HG03521 (cell line): ENCODE results near the gene LENG8.
"Not testable (repeated sequence)": the region's sequence is repeated elsewhere in the genome, so short reads cannot be mapped to it uniquely, and the experiment has no call there.

ENCODE experiments used
- ATAC-seq: cut with Tn5 transposase; IDR thresholded peaks from one replicate; pipeline ENCODE4 v1.9.1; 2021; ENCODE audit warnings: mild to moderate bottlenecking, moderate library complexity; ENCODE audit not compliant: unreplicated experiment

The LENG8 gene

GRCh38 chr19:54439174-54439851 lies 9.7 kb upstream of the LENG8 start:
- ATAC-seq, result no peak

- no peak for ATAC-seq
Observed at GRCh38 chr19:54440641-54441040, 8.4 kb upstream of the LENG8 start.

GRCh38 chr19:54444737-54445136 lies 4.3 kb upstream of the LENG8 start:
- ATAC-seq, result no peak

- not testable (repeated sequence) for ATAC-seq
Observed at GRCh38 chr19:54446349-54446748, 2.6 kb upstream of the LENG8 start.

- no peak for ATAC-seq
Observed at GRCh38 chr19:54448040-54448773, 792 bp upstream of the LENG8 start.

GRCh38 chr19:54449701-54450069 lies 686 bp downstream of the LENG8 start:
- no peak for ATAC-seq

GRCh38 chr19:54451331-54451871 lies 2.4 kb downstream of the LENG8 start:
- no peak for ATAC-seq

- ATAC-seq, result no peak
Observed at GRCh38 chr19:54451997-54452396, 3.0 kb downstream of the LENG8 start.

GRCh38 chr19:54452626-54453025 lies 3.6 kb downstream of the LENG8 start:
- no peak for ATAC-seq

GRCh38 chr19:54453921-54454780 lies 5.2 kb downstream of the LENG8 start:
- ATAC-seq, result no peak

GRCh38 chr19:54454781-54455675 lies 6.0 kb downstream of the LENG8 start:
- ATAC-seq, result no peak

- no peak for ATAC-seq
Observed at GRCh38 chr19:54455786-54456422, 6.9 kb downstream of the LENG8 start.

- ATAC-seq, result no peak
Observed at GRCh38 chr19:54456423-54457373, 7.7 kb downstream of the LENG8 start.

GRCh38 chr19:54457773-54458647 lies 9.0 kb downstream of the LENG8 start:
- ATAC-seq, result no peak

GRCh38 chr19:54458648-54459281 lies 9.8 kb downstream of the LENG8 start:
- no peak for ATAC-seq

- no peak for ATAC-seq
Observed at GRCh38 chr19:54459282-54460229, 10.6 kb downstream of the LENG8 start.
